GM12878 (cell line): ENCODE results near the gene CATSPER4. TPM values are rescaled to one million over a fixed set of nuclear protein-coding genes. Genes with fewer than 3 reads are reported as not detected.

Source experiments
- ATAC-seq: fragments of 200-7000 bp; cut with Tn5 transposase; 3 replicates; pipeline ENCODE4 v1.9.1; 2020; ENCODE audit warnings: mild to moderate bottlenecking, moderate library complexity
- BruUV-seq: library from RNA; stranded (reverse); fragments of 400-500 nt; replicated peaks from 2 replicates; lab custom pipeline; 2021; lab: Mats Ljungman, UMichigan
- CTCF ChIA-PET: fragments of 300-600 bp; sonication (Branson Sonifier 250); formaldehyde crosslinking; extraction: SDS; loops from one replicate; lab custom pipeline; 2021; ENCODE audit warnings: inconsistent platforms; lab: Yijun Ruan, JAX
- POLR2A ChIA-PET: fragments of 350-600 bp; formaldehyde crosslinking; extraction: SDS; loops from one replicate; lab custom pipeline; 2021; ENCODE audit warnings: inconsistent platforms; lab: Charles Lee
- RAD21 ChIA-PET: fragments of 300-600 bp; sonication (Branson Sonifier 250); formaldehyde crosslinking; loops from one replicate; lab custom pipeline; 2023; ENCODE audit warnings: antibody characterized with exemption; ENCODE audit not compliant: unreplicated experiment; lab: Charles Lee
- SMC1A ChIA-PET: fragments of 300-600 bp; sonication (Branson Sonifier 250); formaldehyde crosslinking; loops from one replicate; lab custom pipeline; 2023; ENCODE audit not compliant: unreplicated experiment, uncharacterized antibody; lab: Charles Lee
- DNase-seq: peaks from one replicate; pipeline ENCODE4 v3.0.0-alpha.2; 2011; ENCODE audit warnings: low read depth, low spot score
- FAIRE-seq: peaks from 3 replicates; lab custom pipeline; 2011; peaks lifted over from hg19 to GRCh38; lab: Jason Lieb, UNC
- H2AFZ ChIP-seq: 2 replicates; pipeline ENCODE4 v1.6.0; 2011; ENCODE audit warnings: low read depth, low read length, control low read depth; ENCODE audit not compliant: control insufficient read depth
- H3K27ac ChIP-seq: 2 replicates; pipeline ENCODE4 v1.5.1; 2011; ENCODE audit warnings: control low read depth; ENCODE audit not compliant: control insufficient read depth, insufficient read depth
- H3K27me3 ChIP-seq, 2 experiments: replicated peaks in 1 of 2; 2 replicates each; pipeline versions ENCODE4 v1.6.0 to v1.6.1; 2011; ENCODE audit warnings: low read length in 1 of 2; ENCODE audit not compliant: control insufficient read depth in 2 of 2, insufficient read depth in 2 of 2
- H3K36me3 ChIP-seq, 2 experiments: 2 replicates each; pipeline ENCODE4 v1.5.1; 2011; ENCODE audit warnings: low read length in 1 of 2; ENCODE audit not compliant: control insufficient read depth in 2 of 2, insufficient read depth in 2 of 2
- H3K4me1 ChIP-seq: 2 replicates; pipeline ENCODE4 v1.6.1; 2011; ENCODE audit warnings: mild to moderate bottlenecking, low read length, moderate library complexity, mixed read lengths; ENCODE audit not compliant: control insufficient read depth, insufficient read depth
- H3K4me2 ChIP-seq: 2 replicates; pipeline ENCODE4 v1.6.0; 2011; ENCODE audit warnings: control low read depth; ENCODE audit not compliant: control insufficient read depth, insufficient read depth
- H3K4me3 ChIP-seq: fragments of 200-600 bp; sonication (generic); 2 replicates; pipeline ENCODE4 v1.5.1; 2016
- H3K79me2 ChIP-seq: 2 replicates; pipeline ENCODE4 v1.6.0; 2011; ENCODE audit warnings: low read length; ENCODE audit not compliant: control insufficient read depth, insufficient read depth
- H3K9ac ChIP-seq: 2 replicates; pipeline ENCODE4 v1.8.0; 2011; ENCODE audit warnings: low read length, control low read depth, mixed read lengths; ENCODE audit not compliant: control insufficient read depth, insufficient read depth
- H3K9me3 ChIP-seq: replicated peaks from 3 replicates; pipeline ENCODE4 v1.5.1; 2011; ENCODE audit warnings: mild to moderate bottlenecking, low read length; ENCODE audit not compliant: control insufficient read depth, insufficient read depth
- H4K20me1 ChIP-seq: 2 replicates; pipeline ENCODE4 v1.6.0; 2011; ENCODE audit not compliant: control insufficient read depth, insufficient read depth
- BHLHE40 ChIP-seq, 2 experiments: fragments of 450-650 bp in 1 of 2; IDR thresholded peaks; 2 replicates each; pipeline ENCODE4 v1.6.1; 2011 to 2017; ENCODE audit warnings: low read depth in 2 of 2, borderline replicate concordance in 1 of 2, improper control_type of control experiment in 1 of 2, low read length in 1 of 2, mild to moderate bottlenecking in 1 of 2
- BRCA1 ChIP-seq: IDR thresholded peaks from 2 replicates; pipeline ENCODE4 v1.6.1; 2011; ENCODE audit warnings: low read depth, low read length, improper control_type of control experiment
- CREM ChIP-seq: IDR thresholded peaks from 2 replicates; pipeline ENCODE4 v1.6.1; 2014; ENCODE audit warnings: antibody characterized with exemption, low read depth
- GABPA ChIP-seq: IDR thresholded peaks from 2 replicates; pipeline ENCODE4 v1.6.1; 2014; ENCODE audit warnings: antibody characterized with exemption, low read depth, mild to moderate bottlenecking, inconsistent platforms
- HDAC2 ChIP-seq: fragments of 200-600 bp; sonication (generic); IDR thresholded peaks from 2 replicates; pipeline ENCODE4 v1.6.1; 2017
- HDGF ChIP-seq: fragments of 450-650 bp; IDR thresholded peaks from 2 replicates; pipeline ENCODE4 v1.6.1; 2016; ENCODE audit warnings: antibody characterized with exemption
- IKZF2 ChIP-seq, 2 experiments: fragments of 450-650 bp; IDR thresholded peaks; 2 replicates each; pipeline ENCODE4 v1.6.1; 2017; ENCODE audit warnings: mild to moderate bottlenecking in 2 of 2, moderate library complexity in 2 of 2
- JUND ChIP-seq: IDR thresholded peaks from 2 replicates; pipeline ENCODE4 v1.6.1; 2012; ENCODE audit warnings: low read depth, mild to moderate bottlenecking, low read length, improper control_type of control experiment, moderate library complexity
- NFIC ChIP-seq: IDR thresholded peaks from 2 replicates; pipeline ENCODE4 v1.6.1; 2012; ENCODE audit warnings: low read depth, mild to moderate bottlenecking, inconsistent platforms, low read length, moderate library complexity
- POU2F2 ChIP-seq: IDR thresholded peaks from 3 replicates; pipeline ENCODE4 v1.6.1; 2011; ENCODE audit warnings: low read depth, mild to moderate bottlenecking, low read length, borderline replicate concordance
- RAD21 ChIP-seq: IDR thresholded peaks from 2 replicates; pipeline ENCODE4 v1.6.1; 2011; ENCODE audit warnings: mild to moderate bottlenecking, low read depth, low read length, moderate library complexity; ENCODE audit not compliant: insufficient read depth
- RAD51 ChIP-seq: fragments of 450-650 bp; IDR thresholded peaks from 2 replicates; pipeline ENCODE4 v1.6.1; 2016; ENCODE audit warnings: moderate library complexity, mild to moderate bottlenecking, inconsistent platforms
- RB1 ChIP-seq: fragments of 450-650 bp; formaldehyde crosslinking; IDR thresholded peaks from 2 replicates; pipeline ENCODE4 v1.6.1; 2017; ENCODE audit warnings: mild to moderate bottlenecking, borderline replicate concordance
- TARDBP ChIP-seq: IDR thresholded peaks from 2 replicates; pipeline ENCODE4 v1.6.1; 2016; ENCODE audit warnings: borderline replicate concordance
- ZNF217 ChIP-seq: fragments of 450-650 bp; IDR thresholded peaks from 2 replicates; pipeline ENCODE4 v1.6.1; 2017; ENCODE audit warnings: antibody characterized with exemption, mild to moderate bottlenecking
- WGBS: methylation state at CpG from one replicate; pipeline ENCODE4 v1.1.6; 2016; ENCODE audit warnings: low lambda C conversion rate; ENCODE audit not compliant: insufficient replicate concordance, insufficient coverage; ENCODE audit errors: missing lambda C conversion rate; 5-methylcytosine and 5-hydroxymethylcytosine counted together
- in situ Hi-C: fragments of 300-500 bp; cut with MboI; formaldehyde crosslinking; loops from 9 replicates; pipeline ENCODE4 v1.14.3; 2018; ENCODE audit warnings: mixed read lengths
- intact Hi-C: fragments of 100-400 bp; cut with micrococcal nuclease; formaldehyde crosslinking; loops from one replicate; pipeline ENCODE4 v1.14.2; 2022; ENCODE audit not compliant: unreplicated experiment
- polyA plus RNA-seq, 11 experiments: library from polyadenylated mRNA; depleted of rRNA in 4 of 11; unstranded in 6 of 11; stranded (reverse) in 5 of 11; fragments of >200 nt; fragmentation: Nextera tagmentation in 4 of 11; fragmentation: Illumina TruSeq in 1 of 11; extraction: Ambion mirVana in 4 of 11; extraction: Trizol in 1 of 11; gene quantifications; 1 replicate in 1 of 11; 2 replicates in 10 of 11; pipeline versions ENCODE4 v1.2.1 to v1.2.3, GENCODE V29; 2011 to 2016; ENCODE audit warnings: inconsistent platforms in 2 of 11, missing spikeins in 2 of 11, low read depth in 1 of 11
- total RNA-seq, 4 experiments: library from RNA; depleted of rRNA in 3 of 4; stranded (reverse); fragments of >200 nt in 3 of 4; fragmentation: Illumina TruSeq in 1 of 4; extraction: Trizol in 1 of 4; gene quantifications; 2 replicates each; pipeline versions ENCODE4 v1.2.1 to v1.2.3, GENCODE V29; 2013 to 2021
- TF ChIP-seq, protein P1 (sequence below): IDR thresholded peaks from 2 replicates; pipeline ENCODE4 v1.6.1; 2011; ENCODE audit warnings: low read depth, low read length, improper control_type of control experiment, borderline replicate concordance
- TF ChIP-seq, protein P2 (sequence below): fragments of 450-650 bp; conservative IDR thresholded peaks from 2 replicates; pipeline ENCODE4 v1.6.1; 2017; ENCODE audit warnings: mild to moderate bottlenecking, moderate library complexity
- TF ChIP-seq, protein P3 (sequence below): fragments of 450-650 bp; IDR thresholded peaks from 2 replicates; pipeline ENCODE4 v1.6.1; 2017; ENCODE audit warnings: mild to moderate bottlenecking, moderate library complexity

CATSPER4 gene
- total and polyA plus RNA-seq, 10 of the 15 experiments (the other 5 are each of a cell fraction or from before 2014, with no cell fraction given): 0.13 TPM; not detected in 9

DNA sequence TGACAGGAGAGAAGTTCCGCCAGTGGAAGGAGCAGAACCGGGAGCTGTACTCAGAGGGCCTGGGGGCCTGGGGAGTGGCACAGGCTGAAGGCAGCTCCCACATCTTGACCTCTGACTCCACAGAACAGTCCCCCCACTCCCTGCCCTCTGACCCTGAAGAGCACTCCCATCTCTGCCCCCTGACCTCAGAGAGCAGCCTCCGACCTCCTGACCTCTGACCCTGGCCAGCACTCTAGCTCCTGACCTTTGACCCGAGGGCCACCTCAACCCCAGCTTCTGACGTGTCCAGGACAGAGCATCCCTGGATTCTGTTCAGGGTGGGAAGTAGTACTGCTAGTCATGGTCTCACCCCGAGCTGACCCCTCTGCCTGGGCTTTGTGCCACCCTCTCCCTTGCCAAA, 1.1 kb upstream of the CATSPER4 start (continued):
- no peak for TF ChIP-seq BRCA1
- TF ChIP-seq RAD51: no peak
- no peak for TF ChIP-seq RAD21
- no peak for TF ChIP-seq ZNF217
- no peak for TF ChIP-seq POU2F2

- no peak overlapping the region for H2AFZ ChIP-seq
- H3K27me3 ChIP-seq: no peaks in the 10 kb centered on the region
- BruUV-seq: no TSS peak
- POLR2A ChIA-PET: no interaction called here
- intact Hi-C loops: no loop called here
- no peaks in the 10 kb centered on the region for H3K4me1 ChIP-seq
- CTCF ChIA-PET: interaction anchor here (1.1 to 1.4 kb wide), 4 partner anchors 10 to 46 kb away, joined by 3 read pairs; partner anchors contain the start of gene ZNF593
- no peak for DNase-seq
- no peaks in the 10 kb centered on the region for H3K9me3 ChIP-seq
- H3K4me2 ChIP-seq: no peak overlapping the region
- no peak overlapping the region for H3K9ac ChIP-seq
- SMC1A ChIA-PET: interaction anchor here (0.7 kb wide), 1 partner anchor 44 kb away, joined by 3 read pairs; no protein-coding TSS in a partner anchor
- no peak overlapping the region for H3K27ac ChIP-seq
- 55% methylated on average over 7 of the region's 7 CpGs for WGBS
- no peak overlapping the region for H3K4me3 ChIP-seq
- H3K36me3 ChIP-seq: no peaks in the 10 kb centered on the region
- H3K79me2 ChIP-seq: no peaks in the 10 kb centered on the region
- in situ Hi-C loops: no loop called here
- RAD21 ChIA-PET: no interaction called here
- FAIRE-seq: no peak
- H4K20me1 ChIP-seq: no peaks in the 10 kb centered on the region
- ATAC-seq: no peak
- TF ChIP-seq RB1: no peak
- no peak for TF ChIP-seq CREM
- TF ChIP-seq, protein P1, sequence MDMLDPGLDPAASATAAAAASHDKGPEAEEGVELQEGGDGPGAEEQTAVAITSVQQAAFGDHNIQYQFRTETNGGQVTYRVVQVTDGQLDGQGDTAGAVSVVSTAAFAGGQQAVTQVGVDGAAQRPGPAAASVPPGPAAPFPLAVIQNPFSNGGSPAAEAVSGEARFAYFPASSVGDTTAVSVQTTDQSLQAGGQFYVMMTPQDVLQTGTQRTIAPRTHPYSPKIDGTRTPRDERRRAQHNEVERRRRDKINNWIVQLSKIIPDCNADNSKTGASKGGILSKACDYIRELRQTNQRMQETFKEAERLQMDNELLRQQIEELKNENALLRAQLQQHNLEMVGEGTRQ: no peak
- TF ChIP-seq TARDBP: no peak
- no peak for TF ChIP-seq JUND
- TF ChIP-seq HDGF: no peak
- no peak for TF ChIP-seq HDAC2
- TF ChIP-seq, protein P2, sequence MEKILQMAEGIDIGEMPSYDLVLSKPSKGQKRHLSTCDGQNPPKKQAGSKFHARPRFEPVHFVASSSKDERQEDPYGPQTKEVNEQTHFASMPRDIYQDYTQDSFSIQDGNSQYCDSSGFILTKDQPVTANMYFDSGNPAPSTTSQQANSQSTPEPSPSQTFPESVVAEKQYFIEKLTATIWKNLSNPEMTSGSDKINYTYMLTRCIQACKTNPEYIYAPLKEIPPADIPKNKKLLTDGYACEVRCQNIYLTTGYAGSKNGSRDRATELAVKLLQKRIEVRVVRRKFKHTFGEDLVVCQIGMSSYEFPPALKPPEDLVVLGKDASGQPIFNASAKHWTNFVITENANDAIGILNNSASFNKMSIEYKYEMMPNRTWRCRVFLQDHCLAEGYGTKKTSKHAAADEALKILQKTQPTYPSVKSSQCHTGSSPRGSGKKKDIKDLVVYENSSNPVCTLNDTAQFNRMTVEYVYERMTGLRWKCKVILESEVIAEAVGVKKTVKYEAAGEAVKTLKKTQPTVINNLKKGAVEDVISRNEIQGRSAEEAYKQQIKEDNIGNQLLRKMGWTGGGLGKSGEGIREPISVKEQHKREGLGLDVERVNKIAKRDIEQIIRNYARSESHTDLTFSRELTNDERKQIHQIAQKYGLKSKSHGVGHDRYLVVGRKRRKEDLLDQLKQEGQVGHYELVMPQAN: no peak
- TF ChIP-seq GABPA: no peak
- TF ChIP-seq IKZF2 (IDR thresholded peaks at IDR 0.05): no peak
- no peak for TF ChIP-seq BHLHE40 (IDR thresholded peaks at IDR 0.05; ENCODE audit: borderline replicate concordance in 1 of 2, low read depth in 2 of 2, low read length in 1 of 2)
- TF ChIP-seq, protein P3, sequence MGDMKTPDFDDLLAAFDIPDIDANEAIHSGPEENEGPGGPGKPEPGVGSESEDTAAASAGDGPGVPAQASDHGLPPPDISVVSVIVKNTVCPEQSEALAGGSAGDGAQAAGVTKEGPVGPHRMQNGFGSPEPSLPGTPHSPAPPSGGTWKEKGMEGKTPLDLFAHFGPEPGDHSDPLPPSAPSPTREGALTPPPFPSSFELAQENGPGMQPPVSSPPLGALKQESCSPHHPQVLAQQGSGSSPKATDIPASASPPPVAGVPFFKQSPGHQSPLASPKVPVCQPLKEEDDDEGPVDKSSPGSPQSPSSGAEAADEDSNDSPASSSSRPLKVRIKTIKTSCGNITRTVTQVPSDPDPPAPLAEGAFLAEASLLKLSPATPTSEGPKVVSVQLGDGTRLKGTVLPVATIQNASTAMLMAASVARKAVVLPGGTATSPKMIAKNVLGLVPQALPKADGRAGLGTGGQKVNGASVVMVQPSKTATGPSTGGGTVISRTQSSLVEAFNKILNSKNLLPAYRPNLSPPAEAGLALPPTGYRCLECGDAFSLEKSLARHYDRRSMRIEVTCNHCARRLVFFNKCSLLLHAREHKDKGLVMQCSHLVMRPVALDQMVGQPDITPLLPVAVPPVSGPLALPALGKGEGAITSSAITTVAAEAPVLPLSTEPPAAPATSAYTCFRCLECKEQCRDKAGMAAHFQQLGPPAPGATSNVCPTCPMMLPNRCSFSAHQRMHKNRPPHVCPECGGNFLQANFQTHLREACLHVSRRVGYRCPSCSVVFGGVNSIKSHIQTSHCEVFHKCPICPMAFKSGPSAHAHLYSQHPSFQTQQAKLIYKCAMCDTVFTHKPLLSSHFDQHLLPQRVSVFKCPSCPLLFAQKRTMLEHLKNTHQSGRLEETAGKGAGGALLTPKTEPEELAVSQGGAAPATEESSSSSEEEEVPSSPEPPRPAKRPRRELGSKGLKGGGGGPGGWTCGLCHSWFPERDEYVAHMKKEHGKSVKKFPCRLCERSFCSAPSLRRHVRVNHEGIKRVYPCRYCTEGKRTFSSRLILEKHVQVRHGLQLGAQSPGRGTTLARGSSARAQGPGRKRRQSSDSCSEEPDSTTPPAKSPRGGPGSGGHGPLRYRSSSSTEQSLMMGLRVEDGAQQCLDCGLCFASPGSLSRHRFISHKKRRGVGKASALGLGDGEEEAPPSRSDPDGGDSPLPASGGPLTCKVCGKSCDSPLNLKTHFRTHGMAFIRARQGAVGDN: no peak
- TF ChIP-seq NFIC: no peak
These were observed 589 bp upstream of the CATSPER4 start for GRCh38 chr1:26189751-26190275.
